ENCODE measurements around the gene CCDC106. TPM values are rescaled to one million over a fixed set of nuclear protein-coding genes. Genes with fewer than 3 reads are reported as not detected.

Gene CCDC106
- total RNA-seq, 6 experiments from 2014 or later, result 6.1 to 19.7 (median 9.8) TPM

GRCh38 chr19:55652311-55653128, 4.5 kb downstream of the CCDC106 start:
- peaks cover 0 to 26% (median 10%) of the 10 kb centered on the region in 4 donors for H3K4me1 ChIP-seq
- no peaks in the 10 kb centered on the region for H3K36me3 ChIP-seq
- TF ChIP-seq POLR2A (IDR thresholded peaks at IDR 0.05) (no peak), CTCF (IDR thresholded peaks at IDR 0.05) (no peak)
- H3K27ac ChIP-seq, result no peak overlapping the region
- intact Hi-C loops (cut with DNase I), result no loop called here
- H3K4me3 ChIP-seq, result no peak overlapping the region
- peak in 2 of 3 donors; percentile 57 to 58 for DNase-seq
- H3K27me3 ChIP-seq, result no peaks in the 10 kb centered on the region
- no peak for ATAC-seq
- H3K9me3 ChIP-seq, result no peaks in the 10 kb centered on the region
- whole genome bisulfite sequencing (ENCODE audit: insufficient coverage, low coverage, low lambda C conversion rate, missing lambda C conversion rate), result 77% methylated on average over 25 of the region's 71 CpGs

GRCh38 chr19:55653651-55654322, 5.8 kb downstream of the CCDC106 start:
- peak; percentile 98 for DNase-seq
- H3K4me1 ChIP-seq, result peaks cover 0 to 33% (median 12%) of the 10 kb centered on the region in 4 donors
- no peaks in the 10 kb centered on the region for H3K36me3 ChIP-seq
- 0% methylated on average over 18 of the region's 57 CpGs for WGBS (ENCODE audit: insufficient coverage, low coverage, low lambda C conversion rate, missing lambda C conversion rate)
- peak; percentile 98 to 100 (median 99) for TF ChIP-seq CTCF (IDR thresholded peaks at IDR 0.05)
- TF ChIP-seq POLR2A (IDR thresholded peaks at IDR 0.05), result peak; percentile 84
- no peaks in the 10 kb centered on the region for H3K9me3 ChIP-seq
- H3K4me3 ChIP-seq, result peak overlapping the region; percentile 83 to 99 (median 88)
- no peaks in the 10 kb centered on the region for H3K27me3 ChIP-seq
- peak; percentile 69 to 78 (median 74) for ATAC-seq
- H3K27ac ChIP-seq, result peak overlapping the region; percentile 93 to 96 (median 96)
- intact Hi-C loops (cut with DNase I), result no loop called here

- intact Hi-C loops (cut with DNase I), result no loop called here
- peak overlapping the region; percentile 83 to 99 (median 88) for H3K4me3 ChIP-seq
Measured at GRCh38 chr19:55654323-55654867, 6.4 kb downstream of the CCDC106 start.

More at GRCh38 chr19:55654323-55654867, 6.4 kb downstream of the CCDC106 start:
- H3K36me3 ChIP-seq, result no peaks in the 10 kb centered on the region
- whole genome bisulfite sequencing (ENCODE audit: insufficient coverage, low coverage, low lambda C conversion rate, missing lambda C conversion rate), result 0% methylated on average over 46 of the region's 52 CpGs
- H3K9me3 ChIP-seq, result no peaks in the 10 kb centered on the region
- ATAC-seq (peak; percentile 80 to 82 (median 82)), DNase-seq (peak; percentile 99)
- H3K27me3 ChIP-seq, result no peaks in the 10 kb centered on the region
- peaks cover 0 to 32% (median 12%) of the 10 kb centered on the region in 4 donors for H3K4me1 ChIP-seq
- H3K27ac ChIP-seq, result peak overlapping the region; percentile 93 to 96 (median 96)
- TF ChIP-seq POLR2A (IDR thresholded peaks at IDR 0.05) (no peak), CTCF (IDR thresholded peaks at IDR 0.05) (no peak)
